ENCODE data around the gene RTL10.

DNA sequence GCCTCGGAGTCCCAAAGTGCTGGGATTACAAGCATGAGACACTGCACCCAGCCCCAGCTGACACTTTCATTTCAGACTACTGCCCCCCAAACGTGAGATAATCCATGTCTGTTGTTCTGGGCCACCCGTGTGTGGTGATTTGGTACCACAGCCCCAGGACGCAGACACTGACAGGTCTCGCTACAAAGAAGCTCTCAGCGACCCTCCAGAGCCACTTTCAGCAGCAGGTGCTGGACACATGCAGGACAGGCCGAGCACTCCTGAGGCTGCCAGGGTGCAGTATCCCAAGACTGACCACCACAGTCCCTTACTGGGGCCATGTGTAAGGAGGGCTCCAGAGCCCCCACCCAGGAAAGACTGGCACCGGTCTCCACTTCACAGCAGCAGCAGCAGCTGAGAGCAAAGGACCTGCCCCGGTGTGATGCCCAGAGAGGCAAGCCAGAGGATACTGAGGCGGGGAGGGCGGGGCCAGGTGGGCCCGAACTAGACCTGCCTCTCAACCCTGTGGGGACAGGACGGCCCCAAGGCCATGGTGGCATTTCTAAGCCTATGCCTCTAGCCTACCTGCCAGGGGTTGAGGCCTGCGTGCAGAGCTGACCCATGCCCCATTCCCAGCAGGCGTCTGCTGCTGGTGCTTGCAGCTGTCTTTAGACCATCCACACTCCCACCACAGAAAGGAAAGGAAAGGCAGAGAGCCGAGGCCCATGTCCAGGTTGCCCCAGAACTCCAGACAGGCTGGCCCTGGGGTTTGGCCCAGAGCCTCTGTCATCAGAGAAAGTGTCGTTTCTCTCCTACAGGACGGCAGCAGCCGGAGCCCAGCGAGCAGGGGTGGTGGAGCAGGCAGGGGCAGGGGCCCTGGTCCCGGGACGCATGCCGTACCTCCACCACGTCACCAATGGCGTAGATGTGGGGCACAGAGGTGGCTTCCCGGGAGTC, 28.0 kb upstream of the RTL10 start:
- TF ChIP-seq CTCF (IDR thresholded peaks at IDR 0.05; ENCODE audit: borderline replicate concordance, extremely low read depth, low read length, poor library complexity, severe bottlenecking) (no peak), EZH2 (IDR thresholded peaks at IDR 0.05; ENCODE audit: borderline replicate concordance, low read depth, low read length, severe bottlenecking) (no peak)
